ENCODE data around the gene GLP1R.

The GLP1R gene

GRCh38 chr6:39061588-39061987, 13.0 kb downstream of the GLP1R start:
- H3K27ac ChIP-seq: no peak overlapping the region
- DNase-seq: no peak
- H3K9me3 ChIP-seq (ENCODE audit: severe bottlenecking): no peaks in the 10 kb centered on the region
- no peak for TF ChIP-seq CTCF (IDR thresholded peaks at IDR 0.05; ENCODE audit: low read depth, low read length)
- H3K27me3 ChIP-seq (ENCODE audit: insufficient read depth, low read depth, severe bottlenecking): no peaks in the 10 kb centered on the region
- H3K36me3 ChIP-seq: no peaks in the 10 kb centered on the region
- H3K4me3 ChIP-seq (ENCODE audit: low read depth, low read length): no peak overlapping the region

GRCh38 chr6:39062014-39062740, 13.6 kb downstream of the GLP1R start:
- H3K4me3 ChIP-seq (ENCODE audit: low read depth, low read length): no peak overlapping the region
- no peak for TF ChIP-seq CTCF (IDR thresholded peaks at IDR 0.05; ENCODE audit: low read depth, low read length)
- H3K36me3 ChIP-seq: no peaks in the 10 kb centered on the region
- H3K27me3 ChIP-seq (ENCODE audit: insufficient read depth, low read depth, severe bottlenecking): no peaks in the 10 kb centered on the region
- no peak overlapping the region for H3K27ac ChIP-seq
- DNase-seq: peak; percentile 90
- H3K9me3 ChIP-seq (ENCODE audit: severe bottlenecking): no peaks in the 10 kb centered on the region

DNA sequence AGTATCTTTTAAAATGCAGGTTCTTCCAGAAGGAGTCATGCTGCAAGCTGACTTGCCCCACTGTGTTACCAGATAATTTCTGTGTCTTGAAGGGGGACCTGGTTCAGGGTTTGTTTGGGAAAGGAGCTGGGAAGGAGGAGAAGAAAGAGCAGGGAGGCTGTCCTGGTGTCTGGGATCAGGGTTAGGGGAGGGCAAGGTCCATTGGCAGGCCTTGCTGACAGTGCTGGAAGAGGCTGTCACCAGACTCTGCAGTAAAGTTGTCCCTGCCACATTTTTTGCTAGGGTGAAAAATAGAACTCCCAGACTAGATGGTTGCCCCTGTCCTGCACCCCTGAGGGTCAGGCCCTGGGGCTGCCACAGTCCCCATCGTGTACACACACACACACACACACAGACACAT, 14.9 kb downstream of the GLP1R start:
- DNase-seq: no peak
- TF ChIP-seq CTCF (IDR thresholded peaks at IDR 0.05; ENCODE audit: low read depth, low read length): no peak
- no peak overlapping the region for H3K4me3 ChIP-seq (ENCODE audit: low read depth, low read length)
- no peaks in the 10 kb centered on the region for H3K9me3 ChIP-seq (ENCODE audit: severe bottlenecking)
- no peaks in the 10 kb centered on the region for H3K27me3 ChIP-seq (ENCODE audit: insufficient read depth, low read depth, severe bottlenecking)
- no peak overlapping the region for H3K27ac ChIP-seq
- no peaks in the 10 kb centered on the region for H3K36me3 ChIP-seq

DNA sequence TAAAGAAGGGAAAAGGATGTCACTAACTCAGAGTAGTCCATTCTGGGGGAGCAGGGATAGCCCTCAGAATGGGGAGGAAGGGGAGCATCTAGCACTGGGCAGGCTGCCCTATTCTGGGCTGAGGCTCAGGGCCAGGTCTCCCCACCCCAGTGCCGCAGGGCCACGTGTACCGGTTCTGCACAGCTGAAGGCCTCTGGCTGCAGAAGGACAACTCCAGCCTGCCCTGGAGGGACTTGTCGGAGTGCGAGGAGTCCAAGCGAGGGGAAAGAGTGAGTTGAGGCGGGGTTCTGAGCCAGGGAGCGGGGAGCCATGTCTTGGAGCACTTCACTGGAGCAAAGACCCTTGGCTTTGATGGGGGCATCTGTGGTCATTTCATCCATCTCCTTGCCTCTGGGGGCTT, 17.0 kb downstream of the GLP1R start:
- no peak for DNase-seq
- no peak for TF ChIP-seq CTCF (IDR thresholded peaks at IDR 0.05; ENCODE audit: low read depth, low read length)
- Histone ChIP-seq H3K4me3 (ENCODE audit: low read depth, low read length) (no peak overlapping the region), H3K36me3 (no peaks in the 10 kb centered on the region), H3K9me3 (ENCODE audit: severe bottlenecking) (peaks cover 5% of the 10 kb centered on the region), H3K27ac (no peak overlapping the region), H3K27me3 (ENCODE audit: insufficient read depth, low read depth, severe bottlenecking) (no peaks in the 10 kb centered on the region)

GRCh38 chr6:39068391-39068790, 19.8 kb downstream of the GLP1R start:
- Histone ChIP-seq H3K36me3 (no peaks in the 10 kb centered on the region), H3K4me3 (ENCODE audit: low read depth, low read length) (no peak overlapping the region), H3K27ac (no peak overlapping the region), H3K9me3 (ENCODE audit: severe bottlenecking) (peaks cover 5% of the 10 kb centered on the region), H3K27me3 (ENCODE audit: insufficient read depth, low read depth, severe bottlenecking) (no peaks in the 10 kb centered on the region)
- DNase-seq: no peak
- no peak for TF ChIP-seq CTCF (IDR thresholded peaks at IDR 0.05; ENCODE audit: low read depth, low read length)

GRCh38 chr6:39072830-39073229, 24.2 kb downstream of the GLP1R start:
- Histone ChIP-seq H3K9me3 (ENCODE audit: severe bottlenecking) (peaks cover 5% of the 10 kb centered on the region), H3K27me3 (ENCODE audit: insufficient read depth, low read depth, severe bottlenecking) (no peaks in the 10 kb centered on the region), H3K4me3 (ENCODE audit: low read depth, low read length) (no peak overlapping the region), H3K27ac (no peak overlapping the region), H3K36me3 (no peaks in the 10 kb centered on the region)
- DNase-seq: peak; percentile 5
- no peak for TF ChIP-seq CTCF (IDR thresholded peaks at IDR 0.05; ENCODE audit: low read depth, low read length)

All from WERI-Rb-1 (cell line).